ENCODE data around the gene MFSD6L.

DNA sequence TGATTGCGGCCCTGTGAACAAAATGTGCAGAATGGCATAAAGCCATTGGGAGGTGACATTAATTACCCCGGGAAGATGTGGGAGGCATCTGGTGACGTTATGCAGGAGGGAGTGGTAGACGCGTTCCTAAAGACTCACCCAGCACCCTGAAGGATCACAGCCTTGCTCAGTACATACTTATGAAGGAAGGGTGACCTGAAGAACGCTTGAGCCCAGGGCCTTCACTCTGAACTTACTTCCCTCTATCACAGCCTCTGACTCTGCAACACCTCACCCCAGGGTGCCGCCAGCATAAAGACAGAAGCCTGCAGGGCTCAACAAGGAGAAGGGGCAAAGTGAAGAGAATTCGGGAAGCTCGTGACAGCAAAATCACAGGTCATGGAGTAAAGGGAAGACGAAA is 9.4 kb downstream of the MFSD6L start:
- TF ChIP-seq, protein P1, sequence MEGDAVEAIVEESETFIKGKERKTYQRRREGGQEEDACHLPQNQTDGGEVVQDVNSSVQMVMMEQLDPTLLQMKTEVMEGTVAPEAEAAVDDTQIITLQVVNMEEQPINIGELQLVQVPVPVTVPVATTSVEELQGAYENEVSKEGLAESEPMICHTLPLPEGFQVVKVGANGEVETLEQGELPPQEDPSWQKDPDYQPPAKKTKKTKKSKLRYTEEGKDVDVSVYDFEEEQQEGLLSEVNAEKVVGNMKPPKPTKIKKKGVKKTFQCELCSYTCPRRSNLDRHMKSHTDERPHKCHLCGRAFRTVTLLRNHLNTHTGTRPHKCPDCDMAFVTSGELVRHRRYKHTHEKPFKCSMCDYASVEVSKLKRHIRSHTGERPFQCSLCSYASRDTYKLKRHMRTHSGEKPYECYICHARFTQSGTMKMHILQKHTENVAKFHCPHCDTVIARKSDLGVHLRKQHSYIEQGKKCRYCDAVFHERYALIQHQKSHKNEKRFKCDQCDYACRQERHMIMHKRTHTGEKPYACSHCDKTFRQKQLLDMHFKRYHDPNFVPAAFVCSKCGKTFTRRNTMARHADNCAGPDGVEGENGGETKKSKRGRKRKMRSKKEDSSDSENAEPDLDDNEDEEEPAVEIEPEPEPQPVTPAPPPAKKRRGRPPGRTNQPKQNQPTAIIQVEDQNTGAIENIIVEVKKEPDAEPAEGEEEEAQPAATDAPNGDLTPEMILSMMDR (IDR thresholded peaks at IDR 0.05; ENCODE audit: low read depth, low read length), result no peak
- TF ChIP-seq, protein P2, sequence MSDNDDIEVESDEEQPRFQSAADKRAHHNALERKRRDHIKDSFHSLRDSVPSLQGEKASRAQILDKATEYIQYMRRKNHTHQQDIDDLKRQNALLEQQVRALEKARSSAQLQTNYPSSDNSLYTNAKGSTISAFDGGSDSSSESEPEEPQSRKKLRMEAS (IDR thresholded peaks at IDR 0.05; ENCODE audit: low read depth, low read length), result no peak
- TF ChIP-seq POLR2A (IDR thresholded peaks at IDR 0.05; ENCODE audit: extremely low read depth, insufficient read length) (no peak), MYC (IDR thresholded peaks at IDR 0.05; ENCODE audit: low read depth, low read length) (no peak)

All from NB4 (cell line).